Measurements from ENCODE around the gene ISCA2. TPM values are rescaled to one million over a fixed set of nuclear protein-coding genes. Genes with fewer than 3 reads are reported as not detected.

Gene ISCA2
- total and polyA plus RNA-seq, 3 donors from 2014 or later = 22.5 to 30.3 (median 27.6) TPM

DNA sequence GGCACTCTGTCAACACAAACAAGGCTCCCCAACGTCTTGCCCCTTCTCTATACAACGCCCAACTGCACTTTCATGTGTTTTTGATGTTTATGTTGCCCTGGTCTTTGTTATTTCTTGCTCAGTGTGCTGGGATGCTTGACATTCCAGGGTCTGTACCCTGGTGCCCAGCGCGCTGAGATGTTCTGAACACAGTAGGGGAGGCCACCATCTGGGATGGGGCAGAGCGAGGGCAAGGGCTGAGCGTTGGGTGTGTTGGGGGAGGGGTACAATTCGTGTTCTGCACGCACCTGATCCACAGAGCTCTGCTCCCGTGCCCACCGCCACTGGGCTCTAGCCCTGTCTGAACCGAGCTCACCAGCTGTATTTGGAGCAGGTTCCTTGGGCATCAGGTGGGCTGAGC, 52.9 kb downstream of the ISCA2 start:
- no peaks in the 10 kb centered on the region for H3K36me3 ChIP-seq (ENCODE audit: low read depth, missing control alignments)
- H3K4me1 ChIP-seq = no peaks in the 10 kb centered on the region
- intact Hi-C loops (cut with DNase I; ENCODE audit: low total_unique reads) = no loop called here
- H3K4me3 ChIP-seq = no peak overlapping the region
- 64 to 84% methylated on average over 4 to 11 of the region's 11 CpGs for WGBS, 2 donors
- DNase-seq = no peak
- H3K9me3 ChIP-seq = no peaks in the 10 kb centered on the region
- H3K27ac ChIP-seq = no peak overlapping the region
- H3K27me3 ChIP-seq = no peaks in the 10 kb centered on the region
- TF ChIP-seq POLR2A (IDR thresholded peaks at IDR 0.05) = no peak
- TF ChIP-seq, protein P1, sequence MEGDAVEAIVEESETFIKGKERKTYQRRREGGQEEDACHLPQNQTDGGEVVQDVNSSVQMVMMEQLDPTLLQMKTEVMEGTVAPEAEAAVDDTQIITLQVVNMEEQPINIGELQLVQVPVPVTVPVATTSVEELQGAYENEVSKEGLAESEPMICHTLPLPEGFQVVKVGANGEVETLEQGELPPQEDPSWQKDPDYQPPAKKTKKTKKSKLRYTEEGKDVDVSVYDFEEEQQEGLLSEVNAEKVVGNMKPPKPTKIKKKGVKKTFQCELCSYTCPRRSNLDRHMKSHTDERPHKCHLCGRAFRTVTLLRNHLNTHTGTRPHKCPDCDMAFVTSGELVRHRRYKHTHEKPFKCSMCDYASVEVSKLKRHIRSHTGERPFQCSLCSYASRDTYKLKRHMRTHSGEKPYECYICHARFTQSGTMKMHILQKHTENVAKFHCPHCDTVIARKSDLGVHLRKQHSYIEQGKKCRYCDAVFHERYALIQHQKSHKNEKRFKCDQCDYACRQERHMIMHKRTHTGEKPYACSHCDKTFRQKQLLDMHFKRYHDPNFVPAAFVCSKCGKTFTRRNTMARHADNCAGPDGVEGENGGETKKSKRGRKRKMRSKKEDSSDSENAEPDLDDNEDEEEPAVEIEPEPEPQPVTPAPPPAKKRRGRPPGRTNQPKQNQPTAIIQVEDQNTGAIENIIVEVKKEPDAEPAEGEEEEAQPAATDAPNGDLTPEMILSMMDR (IDR thresholded peaks at IDR 0.05) = no peak

Other genes starting within 250 kb of the ISCA2 start
- 10 to 100 TPM; 86.7 to 89.4 TPM for gene ABCD4, start 190.8 kb upstream of the ISCA2 start, total RNA-seq
- 53.8 TPM for gene ABCD4, start 190.8 kb upstream of the ISCA2 start, polyA plus RNA-seq (ENCODE audit: insufficient read depth, low read depth, low replicate concordance)
- 1 to 10 TPM in 1 of 2 donors, under 1 TPM in 1; 0.47 to 1.6 TPM for gene VRTN, start 145.3 kb upstream of the ISCA2 start, total RNA-seq
- 3.5 TPM for gene VRTN, start 145.3 kb upstream of the ISCA2 start, polyA plus RNA-seq (ENCODE audit: insufficient read depth, low read depth, low replicate concordance)
- gene SYNDIG1L, start 67.6 kb upstream of the ISCA2 start, total RNA-seq = under 1 TPM; 0.16 to 0.25 TPM
- 0.21 TPM for gene SYNDIG1L, start 67.6 kb upstream of the ISCA2 start, polyA plus RNA-seq (ENCODE audit: insufficient read depth, low read depth, low replicate concordance)
- gene NPC2, start 460 bp upstream of the ISCA2 start, total RNA-seq = 100 to 1,000 TPM; 393 to 628 TPM
- gene NPC2, start 460 bp upstream of the ISCA2 start, polyA plus RNA-seq (ENCODE audit: insufficient read depth, low read depth, low replicate concordance) = 291 TPM
- gene LTBP2, start 118.5 kb downstream of the ISCA2 start, total RNA-seq = 10 to 100 TPM; 19.6 to 45.3 TPM
- 23.3 TPM for gene LTBP2, start 118.5 kb downstream of the ISCA2 start, polyA plus RNA-seq (ENCODE audit: insufficient read depth, low read depth, low replicate concordance)
- 10 to 100 TPM; 58.8 to 69.9 TPM for gene AREL1, start 219.3 kb downstream of the ISCA2 start, total RNA-seq
- gene AREL1, start 219.3 kb downstream of the ISCA2 start, polyA plus RNA-seq (ENCODE audit: insufficient read depth, low read depth, low replicate concordance) = 47.7 TPM
- gene FCF1, start 219.4 kb downstream of the ISCA2 start, total RNA-seq = 10 to 100 TPM; 29.9 to 30.9 TPM
- 43.5 TPM for gene FCF1, start 219.4 kb downstream of the ISCA2 start, polyA plus RNA-seq (ENCODE audit: insufficient read depth, low read depth, low replicate concordance)

Measured in testis (tissue), 3 donors.